Astrocyte of the spinal cord (primary cell): Measurements from ENCODE around the gene ARHGEF28.
A peak's percentile ranks its signal among the peaks of the same experiment; 100 is the strongest.

ENCODE experiments used
- DNase-seq: peaks from one replicate; pipeline ENCODE4 v3.0.0; 2011; ENCODE audit warnings: low read depth, low spot score
- H3K4me3 ChIP-seq: 2 replicates; pipeline ENCODE4 v1.5.1; 2011; ENCODE audit warnings: low read depth, mild to moderate bottlenecking, low read length, moderate library complexity
- in situ Hi-C: cut with HindIII; loops from 2 replicates; pipeline ENCODE4 v1.10.0; 2017; ENCODE audit warnings: low sequenced_read_pairs
- TF ChIP-seq, protein P1 (sequence below): IDR thresholded peaks from 2 replicates; pipeline ENCODE4 v1.5.1; 2012; ENCODE audit warnings: low read depth, mild to moderate bottlenecking, low read length, inconsistent platforms

Gene ARHGEF28

DNA sequence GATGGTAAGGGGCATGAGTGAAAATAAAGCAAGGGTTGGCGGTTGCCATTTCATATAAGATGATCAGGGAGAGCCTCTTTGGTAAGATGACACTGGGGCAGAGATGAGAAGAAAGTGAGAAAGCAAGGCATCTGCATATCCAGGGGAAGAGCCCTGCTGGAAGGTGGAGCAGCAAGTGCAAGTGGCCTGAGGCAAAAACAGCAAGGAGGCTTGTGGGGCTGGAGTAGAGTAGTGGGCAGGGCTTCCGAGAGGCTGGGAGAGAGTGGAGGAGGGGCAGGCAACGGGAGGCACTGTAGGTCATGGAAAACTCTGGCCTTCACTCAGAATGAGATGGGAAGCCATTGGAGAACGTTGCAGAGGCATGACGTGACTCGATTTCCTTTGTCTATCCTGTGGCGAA, 199.2 kb downstream of the ARHGEF28 start:
- DNase-seq, result no peak
- H3K4me3 ChIP-seq, result no peak overlapping the region
- in situ Hi-C loops, result no loop called here
- TF ChIP-seq, protein P1, sequence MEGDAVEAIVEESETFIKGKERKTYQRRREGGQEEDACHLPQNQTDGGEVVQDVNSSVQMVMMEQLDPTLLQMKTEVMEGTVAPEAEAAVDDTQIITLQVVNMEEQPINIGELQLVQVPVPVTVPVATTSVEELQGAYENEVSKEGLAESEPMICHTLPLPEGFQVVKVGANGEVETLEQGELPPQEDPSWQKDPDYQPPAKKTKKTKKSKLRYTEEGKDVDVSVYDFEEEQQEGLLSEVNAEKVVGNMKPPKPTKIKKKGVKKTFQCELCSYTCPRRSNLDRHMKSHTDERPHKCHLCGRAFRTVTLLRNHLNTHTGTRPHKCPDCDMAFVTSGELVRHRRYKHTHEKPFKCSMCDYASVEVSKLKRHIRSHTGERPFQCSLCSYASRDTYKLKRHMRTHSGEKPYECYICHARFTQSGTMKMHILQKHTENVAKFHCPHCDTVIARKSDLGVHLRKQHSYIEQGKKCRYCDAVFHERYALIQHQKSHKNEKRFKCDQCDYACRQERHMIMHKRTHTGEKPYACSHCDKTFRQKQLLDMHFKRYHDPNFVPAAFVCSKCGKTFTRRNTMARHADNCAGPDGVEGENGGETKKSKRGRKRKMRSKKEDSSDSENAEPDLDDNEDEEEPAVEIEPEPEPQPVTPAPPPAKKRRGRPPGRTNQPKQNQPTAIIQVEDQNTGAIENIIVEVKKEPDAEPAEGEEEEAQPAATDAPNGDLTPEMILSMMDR, result no peak

GRCh38 chr5:73825736-73826135, 199.7 kb downstream of the ARHGEF28 start:
- no peak overlapping the region for H3K4me3 ChIP-seq
- no peak for DNase-seq
- TF ChIP-seq, protein P1, result no peak
- in situ Hi-C loops, result no loop called here

DNA sequence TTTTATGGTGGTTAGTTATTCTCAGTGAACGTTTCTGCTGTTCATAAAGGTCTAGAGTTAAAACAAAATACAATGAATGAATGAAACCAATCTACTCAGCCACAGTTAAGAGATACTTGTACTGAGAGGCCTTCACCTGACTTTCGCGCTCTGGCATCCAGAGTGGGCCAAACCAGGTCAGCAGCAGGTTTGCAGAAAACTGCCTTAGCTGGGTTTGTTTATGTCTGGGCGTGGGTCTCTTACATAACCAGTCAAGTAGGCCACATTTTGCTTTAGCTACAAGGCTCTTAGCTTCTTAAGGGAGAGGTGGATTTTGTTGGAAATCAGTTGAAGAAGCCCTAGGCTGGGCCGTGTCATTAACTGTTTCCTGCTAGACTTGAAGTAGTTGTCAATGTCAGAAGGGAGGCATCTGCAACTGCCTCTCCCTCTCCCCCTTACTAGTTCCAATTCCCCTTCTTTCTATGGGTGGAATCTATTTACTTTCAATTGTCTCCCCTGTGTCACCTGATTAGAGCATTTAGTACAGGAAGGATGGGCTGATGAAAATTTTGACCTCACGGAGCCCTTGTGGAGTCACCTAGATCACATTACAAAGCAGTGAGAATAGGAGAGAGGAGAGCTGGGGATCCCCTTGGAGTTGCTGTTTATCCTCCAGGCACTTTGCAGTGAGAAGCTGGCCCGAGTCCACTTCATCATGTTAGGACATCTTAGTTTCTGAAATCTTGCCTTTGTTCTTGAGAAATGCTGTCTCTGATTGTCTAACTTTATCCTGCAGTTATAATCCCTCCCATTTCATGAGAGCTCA, 200.5 kb downstream of the ARHGEF28 start:
- peak; percentile 85 for DNase-seq
- TF ChIP-seq, protein P1, result no peak
- no peak overlapping the region for H3K4me3 ChIP-seq
- in situ Hi-C loops, result no loop called here

DNA sequence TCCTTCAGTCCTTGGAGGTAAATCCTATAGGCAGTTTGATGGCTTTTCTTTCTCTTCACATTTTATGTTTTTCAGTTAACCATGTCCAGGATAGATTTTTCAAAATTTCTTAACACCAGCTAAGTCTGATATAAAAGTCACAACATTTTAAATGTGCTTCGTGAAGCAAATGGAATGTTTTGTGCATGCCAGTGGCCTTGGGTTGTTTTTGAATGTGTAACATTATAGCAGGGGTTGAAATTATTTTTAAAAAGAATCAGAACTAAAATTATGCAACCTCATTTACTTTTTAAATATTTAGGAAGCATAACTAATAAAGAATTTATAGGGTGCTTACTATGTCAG, 201.1 kb downstream of the ARHGEF28 start:
- TF ChIP-seq, protein P1, result no peak
- H3K4me3 ChIP-seq, result no peak overlapping the region
- DNase-seq, result no peak
- in situ Hi-C loops, result no loop called here

- TF ChIP-seq, protein P1, result no peak
- H3K4me3 ChIP-seq, result no peak overlapping the region
- DNase-seq, result no peak
- in situ Hi-C loops, result no loop called here
These were observed 202.5 kb downstream of the ARHGEF28 start for GRCh38 chr5:73828465-73828864.

DNA sequence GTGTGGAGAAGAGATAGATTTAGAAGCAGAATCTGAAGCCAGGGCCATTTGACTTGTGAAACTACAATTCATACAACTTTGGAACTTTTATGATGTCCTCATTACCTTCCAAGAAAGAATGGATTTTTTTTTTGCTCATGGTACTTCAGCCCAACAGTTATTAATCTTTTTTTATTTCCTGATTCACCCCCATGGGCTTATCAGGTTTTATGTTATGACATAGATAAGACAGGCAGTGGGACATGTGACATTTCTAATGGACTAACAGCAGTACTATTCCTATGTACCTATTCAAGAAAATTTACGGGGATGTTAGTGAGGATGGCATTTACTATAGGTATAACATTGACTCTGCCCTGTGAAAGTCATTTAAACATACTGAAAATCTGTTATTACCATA, 204.7 kb downstream of the ARHGEF28 start:
- TF ChIP-seq, protein P1, result no peak
- in situ Hi-C loops, result no loop called here
- no peak for DNase-seq
- H3K4me3 ChIP-seq, result no peak overlapping the region
